Measurements from ENCODE around the gene PITPNC1.
A peak's percentile ranks its signal among the peaks of the same experiment; 100 is the strongest.
"Not testable (repeated sequence)": the region's sequence is repeated elsewhere in the genome, so short reads cannot be mapped to it uniquely, and the experiment has no call there.

PITPNC1 gene

GRCh38 chr17:67713169-67713568, 336.1 kb downstream of the PITPNC1 start:
- H3K27ac Mint-ChIP-seq: no peak overlapping the region
- H3K9me3 Mint-ChIP-seq: peaks cover 6% of the 10 kb centered on the region
- H3K4me1 Mint-ChIP-seq (ENCODE audit: low read depth): no peaks in the 10 kb centered on the region
- H3K27me3 Mint-ChIP-seq: no peaks in the 10 kb centered on the region
- intact Hi-C loops (cut with micrococcal nuclease): no loop called here
- H3K36me3 Mint-ChIP-seq (ENCODE audit: low read depth): peaks cover 7% of the 10 kb centered on the region
- no peak overlapping the region for H3K4me3 Mint-ChIP-seq

DNA sequence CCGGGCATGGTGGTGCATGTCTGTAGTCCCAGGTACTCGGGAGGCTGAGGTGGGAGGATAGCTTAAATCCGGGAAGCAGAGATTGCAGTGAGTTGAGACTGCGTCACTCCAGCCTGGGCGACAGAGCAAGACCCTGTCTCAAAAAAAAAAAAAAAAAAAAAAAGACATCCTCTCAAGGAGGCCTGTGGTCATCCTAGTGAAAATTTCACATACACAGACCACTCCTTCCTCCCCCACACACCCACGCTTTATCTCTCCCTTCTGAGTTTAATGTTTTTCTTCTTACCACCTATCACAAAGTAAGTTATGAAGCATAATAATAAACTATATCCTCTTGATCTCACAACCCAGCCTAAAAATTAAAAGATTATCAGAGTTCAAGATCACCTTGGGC, 339.3 kb downstream of the PITPNC1 start:
- no peak overlapping the region for H3K27ac Mint-ChIP-seq
- intact Hi-C loops (cut with micrococcal nuclease): no loop called here

GRCh38 chr17:67717192-67717623, 340.1 kb downstream of the PITPNC1 start:
- peak overlapping the region; percentile 99 for H3K27ac Mint-ChIP-seq
- no peaks in the 10 kb centered on the region for H3K4me1 Mint-ChIP-seq (ENCODE audit: low read depth)
- H3K4me3 Mint-ChIP-seq: peak overlapping the region; percentile 99
- H3K36me3 Mint-ChIP-seq (ENCODE audit: low read depth): peaks cover 33% of the 10 kb centered on the region
- intact Hi-C loops (cut with micrococcal nuclease): no loop called here
- no peaks in the 10 kb centered on the region for H3K27me3 Mint-ChIP-seq
- peaks cover 6% of the 10 kb centered on the region for H3K9me3 Mint-ChIP-seq

More for the DNA sequence above, 339.3 kb downstream of the PITPNC1 start:
- Mint-ChIP-seq H3K4me1 (ENCODE audit: low read depth) (no peaks in the 10 kb centered on the region), H3K9me3 (peaks cover 6% of the 10 kb centered on the region), H3K27me3 (no peaks in the 10 kb centered on the region), H3K36me3 (ENCODE audit: low read depth) (peaks cover 25% of the 10 kb centered on the region), H3K4me3 (no peak overlapping the region)

DNA sequence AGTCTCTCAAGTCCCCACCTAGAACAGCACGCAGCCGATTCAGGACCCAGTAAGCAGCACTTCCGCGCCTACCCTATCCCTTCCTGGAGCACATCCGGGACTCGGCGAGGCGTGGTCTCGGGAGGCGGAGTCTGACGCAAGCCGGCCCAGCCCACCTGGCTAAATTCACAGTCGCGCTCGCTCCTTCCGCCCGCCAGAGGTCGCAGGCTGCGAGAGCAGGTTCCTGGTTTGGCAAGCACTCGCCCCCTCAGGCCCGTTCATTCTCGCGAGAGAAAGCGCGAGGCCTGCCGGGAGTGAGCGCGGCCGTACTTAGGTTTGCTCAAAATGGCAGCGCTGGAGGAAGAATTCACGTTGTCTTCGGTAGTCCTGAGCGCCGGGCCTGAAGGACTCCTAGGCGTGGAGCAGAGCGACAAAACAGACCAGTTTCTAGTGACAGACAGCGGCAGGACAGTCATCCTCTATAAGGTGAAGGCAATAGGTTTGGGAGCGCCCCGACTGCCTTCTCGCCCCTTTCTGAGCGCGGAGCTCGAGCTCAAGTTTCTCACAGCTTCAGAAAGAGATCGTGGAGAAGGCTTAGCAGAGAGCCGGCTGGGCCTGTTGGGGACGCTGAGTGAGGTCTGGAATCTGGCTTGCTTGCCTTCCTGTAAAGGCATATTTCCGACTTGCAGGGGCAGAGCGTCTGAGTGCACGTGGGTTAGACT, 340.7 kb downstream of the PITPNC1 start, which contains the start of gene NOL11:
Gene NOL11, plus strand, starts transcription at position 313 of the 701 bp plus-strand sequence. Its CDS starts 12 bp downstream, at position 325.
- H3K27me3 Mint-ChIP-seq: no peaks in the 10 kb centered on the region
- peaks cover 6% of the 10 kb centered on the region for H3K9me3 Mint-ChIP-seq
- peak within 1 kb of the TSS; percentile 99 for H3K4me3 Mint-ChIP-seq
- H3K36me3 Mint-ChIP-seq (ENCODE audit: low read depth): peaks cover 39% of the 10 kb centered on the region
- H3K4me1 Mint-ChIP-seq (ENCODE audit: low read depth): no peaks in the 10 kb centered on the region
- H3K27ac Mint-ChIP-seq: peak within 1 kb of the TSS; percentile 99
- intact Hi-C loops (cut with micrococcal nuclease): no loop called here

DNA sequence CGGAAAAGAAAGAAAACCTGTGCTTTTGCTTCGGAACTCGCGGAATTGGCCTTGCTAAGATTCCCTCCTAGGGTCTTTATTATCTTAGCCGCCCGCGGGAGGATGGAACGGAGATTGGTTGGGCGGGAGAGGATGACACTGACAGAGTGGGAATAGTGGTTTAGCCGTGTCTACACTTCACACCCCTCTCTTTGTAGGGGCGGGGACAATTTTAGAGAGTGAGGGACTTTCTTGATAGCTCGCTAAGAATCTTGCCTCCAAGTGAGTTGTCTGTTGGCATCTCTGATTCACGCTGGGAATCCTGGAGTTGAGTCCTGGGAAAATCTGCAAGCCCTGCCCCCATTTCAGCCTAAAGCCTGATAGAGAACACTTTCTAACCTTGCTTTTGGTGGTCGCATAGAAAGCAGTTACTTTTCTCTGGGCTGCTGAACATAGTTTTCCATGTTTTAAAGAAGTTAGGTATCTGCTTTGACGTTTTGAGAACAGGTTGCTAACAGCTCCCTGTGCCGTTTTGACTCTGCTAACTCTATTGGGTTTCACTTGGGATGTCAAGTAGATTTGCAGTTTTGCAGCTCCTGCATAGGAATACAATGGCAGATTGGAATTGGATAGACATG, 341.4 kb downstream of the PITPNC1 start:
- no peaks in the 10 kb centered on the region for H3K27me3 Mint-ChIP-seq
- H3K4me1 Mint-ChIP-seq (ENCODE audit: low read depth): no peaks in the 10 kb centered on the region
- peaks cover 45% of the 10 kb centered on the region for H3K36me3 Mint-ChIP-seq (ENCODE audit: low read depth)

GRCh38 chr17:67725373-67725791, 348.3 kb downstream of the PITPNC1 start:
- Mint-ChIP-seq H3K36me3 (ENCODE audit: low read depth) (peaks cover 100% of the 10 kb centered on the region), H3K9me3 (no peaks in the 10 kb centered on the region), H3K27me3 (no peaks in the 10 kb centered on the region), H3K4me3 (no peak overlapping the region), H3K27ac (no peak overlapping the region), H3K4me1 (ENCODE audit: low read depth) (peaks cover 5% of the 10 kb centered on the region)
- intact Hi-C loops (cut with micrococcal nuclease): no loop called here

More for the DNA sequence above, 341.4 kb downstream of the PITPNC1 start:
- Mint-ChIP-seq H3K9me3 (peaks cover under 1% of the 10 kb centered on the region), H3K4me3 (peak overlapping the region; percentile 99), H3K27ac (peak overlapping the region; percentile 99)
- intact Hi-C loops (cut with micrococcal nuclease): no loop called here

DNA sequence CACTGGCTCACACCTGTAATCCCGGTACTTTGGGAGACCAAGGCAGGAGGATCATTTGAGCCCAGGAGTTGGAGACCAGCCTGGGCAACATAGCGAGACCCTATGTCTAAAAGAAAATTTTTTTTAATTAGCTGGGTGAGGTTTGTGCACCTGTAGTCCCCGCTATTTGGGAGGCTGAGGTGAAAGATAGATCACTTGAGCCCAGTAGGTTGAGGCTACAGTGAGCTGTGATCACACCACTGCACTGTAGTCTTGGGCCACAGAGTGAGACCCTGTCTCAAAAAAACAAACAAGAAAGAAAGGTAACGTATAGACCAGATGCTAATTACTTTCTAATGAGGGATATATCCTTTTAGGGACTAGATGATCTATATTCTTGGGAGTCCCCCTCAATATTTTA, 348.7 kb downstream of the PITPNC1 start:
- no peak overlapping the region for H3K4me3 Mint-ChIP-seq
- H3K4me1 Mint-ChIP-seq (ENCODE audit: low read depth): peaks cover 5% of the 10 kb centered on the region
- H3K9me3 Mint-ChIP-seq: no peaks in the 10 kb centered on the region
- H3K27ac Mint-ChIP-seq: no peak overlapping the region
- intact Hi-C loops (cut with micrococcal nuclease): no loop called here
- H3K36me3 Mint-ChIP-seq (ENCODE audit: low read depth): peaks cover 100% of the 10 kb centered on the region
- no peaks in the 10 kb centered on the region for H3K27me3 Mint-ChIP-seq

DNA sequence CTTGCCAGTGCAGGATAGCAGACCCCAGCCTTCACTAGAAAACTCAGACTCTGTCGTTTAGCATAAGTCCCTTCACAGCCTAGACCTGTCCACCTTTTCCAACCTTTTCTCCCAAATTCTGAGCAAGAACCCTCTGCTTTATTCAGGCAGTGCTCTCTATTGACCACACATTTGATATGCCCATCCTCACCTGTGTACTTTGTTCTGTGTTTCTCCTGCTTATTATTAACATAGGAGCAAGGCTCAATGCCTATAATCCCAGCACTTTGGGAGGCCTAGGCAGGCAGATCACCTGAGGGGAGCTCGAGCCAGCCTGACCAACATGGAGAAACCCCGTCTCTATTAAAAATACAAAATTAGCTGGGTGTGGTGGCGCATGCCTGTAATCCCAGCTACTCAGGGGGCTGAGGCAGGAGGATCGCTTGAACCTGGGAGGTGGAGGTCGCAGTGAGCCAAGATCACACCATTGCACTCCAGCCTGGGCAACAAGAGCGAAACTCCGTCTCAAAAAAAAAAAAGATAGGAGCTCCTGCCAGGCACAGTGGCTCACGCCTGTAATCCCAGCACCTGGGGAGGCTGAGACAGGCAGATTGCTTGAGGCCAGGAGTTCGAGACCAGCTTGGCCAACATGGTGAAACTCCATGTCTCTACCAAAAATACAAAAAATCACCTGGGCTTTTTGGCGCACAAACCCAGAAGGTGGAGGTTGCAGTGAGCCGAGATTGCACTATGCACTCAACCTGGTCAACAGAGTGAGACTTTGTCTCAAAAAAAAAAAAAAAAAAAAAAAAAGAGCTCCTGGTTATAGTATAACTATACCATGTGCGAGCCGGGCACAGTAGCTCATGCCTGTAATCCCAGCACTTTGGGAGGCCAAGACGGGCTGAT, 350.3 kb downstream of the PITPNC1 start:
- intact Hi-C loops (cut with micrococcal nuclease); H3K27me3 Mint-ChIP-seq; H3K4me1 Mint-ChIP-seq (ENCODE audit: low read depth); H3K9me3 Mint-ChIP-seq; H3K4me3 Mint-ChIP-seq; H3K27ac Mint-ChIP-seq: not testable (repeated sequence)
- peaks cover 99% of the 10 kb centered on the region for H3K36me3 Mint-ChIP-seq (ENCODE audit: low read depth)

- H3K36me3 Mint-ChIP-seq (ENCODE audit: low read depth): peaks cover 98% of the 10 kb centered on the region
- no peaks in the 10 kb centered on the region for H3K27me3 Mint-ChIP-seq
- H3K9me3 Mint-ChIP-seq: peaks cover 9% of the 10 kb centered on the region
- intact Hi-C loops (cut with micrococcal nuclease): loop anchor here (10.0 kb wide), 1 partner anchor 175 kb away; no protein-coding TSS in a partner anchor
- no peak overlapping the region for H3K4me3 Mint-ChIP-seq
- H3K4me1 Mint-ChIP-seq (ENCODE audit: low read depth): peaks cover 5% of the 10 kb centered on the region
- H3K27ac Mint-ChIP-seq: no peak overlapping the region
Observed at GRCh38 chr17:67729903-67730302, 352.8 kb downstream of the PITPNC1 start.

DNA sequence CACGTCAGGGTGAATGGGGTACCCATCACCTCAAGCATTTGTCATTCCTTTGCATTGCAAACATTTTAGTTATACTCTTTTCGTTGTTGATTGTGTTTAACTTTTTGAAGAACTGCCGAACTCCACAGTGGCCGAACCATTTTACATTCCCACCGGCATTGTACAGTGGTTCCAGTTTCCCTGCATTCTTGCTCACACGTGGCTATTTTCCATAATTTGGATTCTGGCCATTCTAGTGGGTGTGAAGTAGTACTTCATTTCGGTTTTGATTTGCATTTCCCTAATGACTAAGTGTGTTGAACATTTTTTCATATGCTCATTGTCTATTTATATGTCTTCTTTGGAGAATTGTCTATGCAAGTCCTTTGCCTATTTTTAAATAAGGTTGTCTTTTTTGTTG, 353.6 kb downstream of the PITPNC1 start:
- Mint-ChIP-seq H3K27ac (no peak overlapping the region), H3K4me1 (ENCODE audit: low read depth) (peaks cover 5% of the 10 kb centered on the region), H3K27me3 (no peaks in the 10 kb centered on the region), H3K4me3 (no peak overlapping the region), H3K9me3 (peaks cover 9% of the 10 kb centered on the region), H3K36me3 (ENCODE audit: low read depth) (peaks cover 90% of the 10 kb centered on the region)
- intact Hi-C loops (cut with micrococcal nuclease): loop anchor here (10.0 kb wide), 1 partner anchor 174 kb away; no protein-coding TSS in a partner anchor

- H3K27ac Mint-ChIP-seq: no peak overlapping the region
- H3K9me3 Mint-ChIP-seq: peaks cover 9% of the 10 kb centered on the region
- H3K36me3 Mint-ChIP-seq (ENCODE audit: low read depth): peaks cover 90% of the 10 kb centered on the region
- no peaks in the 10 kb centered on the region for H3K27me3 Mint-ChIP-seq
- no peak overlapping the region for H3K4me3 Mint-ChIP-seq
- peaks cover 2% of the 10 kb centered on the region for H3K4me1 Mint-ChIP-seq (ENCODE audit: low read depth)
- intact Hi-C loops (cut with micrococcal nuclease): loop anchor here (10.0 kb wide), 1 partner anchor 171 kb away; no protein-coding TSS in a partner anchor
Observed at GRCh38 chr17:67733449-67733848, 356.4 kb downstream of the PITPNC1 start.

- intact Hi-C loops (cut with micrococcal nuclease): loop anchor here (10.0 kb wide), 1 partner anchor 168 kb away; no protein-coding TSS in a partner anchor
- Mint-ChIP-seq H3K36me3 (ENCODE audit: low read depth) (peaks cover 89% of the 10 kb centered on the region), H3K4me1 (ENCODE audit: low read depth) (no peaks in the 10 kb centered on the region), H3K4me3 (no peak overlapping the region), H3K9me3 (no peaks in the 10 kb centered on the region), H3K27me3 (no peaks in the 10 kb centered on the region), H3K27ac (no peak overlapping the region)
Observed at GRCh38 chr17:67737145-67737544, 360.1 kb downstream of the PITPNC1 start.

- Mint-ChIP-seq H3K36me3 (ENCODE audit: low read depth) (peaks cover 91% of the 10 kb centered on the region), H3K27me3 (no peaks in the 10 kb centered on the region), H3K4me1 (ENCODE audit: low read depth) (no peaks in the 10 kb centered on the region), H3K27ac (no peak overlapping the region), H3K9me3 (no peaks in the 10 kb centered on the region), H3K4me3 (no peak overlapping the region)
- intact Hi-C loops (cut with micrococcal nuclease): no loop called here
Observed at GRCh38 chr17:67742025-67742424, 364.9 kb downstream of the PITPNC1 start.
